NCI-H2227 (cell line): Measurements from ENCODE around the gene LRRC49.

Source experiments
- DNase-seq: peaks from one replicate; lab custom pipeline; 2025; ENCODE audit not compliant: unreplicated experiment; lab: John Stamatoyannopoulos, UW

Gene LRRC49

DNA sequence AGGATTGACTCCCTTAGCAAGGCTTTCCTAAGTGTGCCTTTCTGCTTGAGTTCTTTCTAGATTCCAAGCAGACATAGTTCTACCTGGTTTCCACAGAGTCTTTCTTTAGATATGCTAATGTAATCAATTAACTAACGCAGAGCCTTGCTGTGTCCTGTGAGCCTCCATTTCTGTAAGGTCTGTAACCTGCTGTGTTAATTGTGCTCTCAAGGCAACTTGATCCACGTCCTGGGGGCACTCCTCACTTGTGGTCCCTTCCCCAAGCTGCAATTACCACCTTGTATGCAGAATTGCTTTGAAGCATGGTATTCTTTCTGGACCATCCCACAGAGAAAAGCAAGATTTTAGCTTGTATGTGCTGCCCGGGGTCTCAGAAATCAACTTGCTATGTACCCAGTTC, 193.2 kb downstream of the LRRC49 start:
- DNase-seq: peak; percentile 10

DNA sequence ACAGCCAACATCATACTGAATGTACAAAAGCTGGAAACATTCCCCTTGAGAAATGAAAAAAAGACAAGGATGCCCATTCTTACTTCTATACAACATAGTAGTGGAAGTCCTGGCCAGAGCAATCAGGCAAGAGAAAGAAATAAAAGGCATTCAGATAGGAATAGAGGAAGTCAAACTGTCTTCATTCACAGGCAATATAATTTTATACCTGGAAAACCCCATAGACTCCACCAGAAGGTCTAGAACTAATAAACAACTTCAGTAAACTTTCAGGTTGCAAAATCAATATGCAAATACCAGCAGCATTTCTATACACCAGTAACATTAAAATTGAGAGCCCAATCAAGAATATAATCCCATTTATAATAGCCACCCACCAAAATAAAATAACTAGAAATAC, 195.5 kb downstream of the LRRC49 start:
- DNase-seq: no peak

- no peak for DNase-seq
These were observed 196.1 kb downstream of the LRRC49 start for GRCh38 chr15:71088683-71089082.

DNA sequence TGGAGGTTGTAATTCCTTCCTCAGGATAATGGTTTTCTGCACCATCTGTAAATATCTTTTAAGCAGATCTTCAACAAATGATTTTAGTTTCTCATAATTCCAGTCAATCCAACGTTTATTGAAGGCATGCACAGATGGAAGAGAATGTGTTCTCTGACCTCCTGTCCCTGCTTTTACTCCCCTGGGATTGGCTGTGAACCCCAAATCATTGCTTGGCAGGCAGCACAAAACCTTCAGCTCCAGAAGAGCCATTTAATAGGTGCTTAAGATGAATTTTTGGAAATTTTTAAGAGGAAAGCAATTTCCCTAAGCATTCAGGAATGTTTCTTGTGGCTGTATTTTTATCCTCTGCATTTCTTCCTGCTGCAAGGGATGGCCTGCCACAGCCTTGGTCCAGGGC, 197.2 kb downstream of the LRRC49 start:
- no peak for DNase-seq

- DNase-seq: no peak
These were observed 199.0 kb downstream of the LRRC49 start for GRCh38 chr15:71091601-71092000.

DNA sequence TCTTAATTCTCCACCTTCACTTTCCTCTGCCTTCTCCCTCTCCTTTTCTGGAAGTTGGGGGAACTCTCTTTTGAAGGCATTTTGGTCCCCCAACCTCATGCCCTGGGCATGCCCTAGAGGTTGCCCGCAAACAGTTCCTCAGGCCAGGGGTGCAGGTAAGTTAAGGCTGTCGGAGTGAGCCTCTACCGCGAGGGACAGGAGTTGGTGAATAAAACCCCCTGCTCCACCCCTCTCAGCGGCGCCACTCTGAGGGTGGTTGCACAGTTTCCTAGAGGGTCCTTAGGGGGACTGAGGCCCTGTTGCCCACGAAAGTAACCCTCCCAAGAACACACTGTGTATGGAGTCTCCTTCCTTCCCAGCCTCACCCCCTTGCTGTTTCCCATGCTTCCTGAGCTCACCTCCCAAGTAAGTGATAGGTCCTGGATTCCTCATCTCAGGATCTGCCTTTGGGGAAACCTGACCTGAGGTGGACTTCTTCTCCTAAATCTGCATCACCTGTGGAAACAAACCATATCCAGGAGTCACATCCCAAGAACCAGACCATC, 199.5 kb downstream of the LRRC49 start:
- DNase-seq: no peak

DNA sequence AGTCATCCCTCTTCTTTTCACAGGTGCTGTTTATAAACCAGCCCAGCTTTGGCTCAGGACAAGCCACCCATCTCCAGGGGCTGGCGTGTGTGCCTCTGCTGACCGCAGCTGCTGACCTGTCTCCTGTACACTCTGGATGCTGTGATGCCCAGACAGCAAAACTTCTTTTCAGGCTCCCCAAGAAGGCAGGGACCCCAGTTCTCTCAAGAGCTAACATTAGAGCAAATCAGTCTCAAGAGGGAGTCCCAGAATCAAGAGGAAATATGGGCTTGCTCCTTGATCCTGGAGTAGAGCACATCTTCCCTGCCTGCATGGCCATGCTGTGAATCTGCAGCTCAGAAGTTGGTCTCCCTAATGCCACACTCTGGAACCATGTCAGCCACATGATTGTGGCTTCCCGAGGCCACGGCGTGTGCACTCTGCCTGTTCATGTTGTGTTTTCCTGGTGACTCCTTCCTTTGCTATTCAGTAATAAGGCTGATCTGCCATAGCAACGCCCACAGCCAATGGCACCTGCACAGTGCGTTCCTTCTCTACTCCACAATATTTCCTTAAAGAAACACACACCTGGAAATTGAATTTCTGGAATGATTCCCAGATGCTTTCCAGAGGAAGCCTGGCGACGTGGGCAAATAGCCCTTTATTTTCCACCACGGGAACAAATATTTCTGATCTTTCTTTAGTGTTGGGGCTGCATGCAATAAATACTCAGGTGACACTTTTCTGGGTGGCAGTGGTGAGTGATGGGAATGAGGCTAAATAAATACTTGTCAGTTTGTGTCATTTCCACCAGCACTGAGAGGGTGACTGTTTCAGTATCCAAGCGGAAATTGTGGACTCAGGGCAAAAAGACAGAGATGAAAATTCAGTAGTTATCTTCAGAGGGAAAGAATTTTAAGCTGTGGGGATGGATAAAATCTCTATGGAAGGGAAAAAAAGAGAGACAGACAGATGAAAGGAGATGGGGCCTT, 200.7 kb downstream of the LRRC49 start:
- peak; percentile 7 for DNase-seq

- DNase-seq: no peak
These were observed 201.5 kb downstream of the LRRC49 start for GRCh38 chr15:71094137-71094536.

- no peak for DNase-seq
These were observed 204.1 kb downstream of the LRRC49 start for GRCh38 chr15:71096676-71097075.

DNA sequence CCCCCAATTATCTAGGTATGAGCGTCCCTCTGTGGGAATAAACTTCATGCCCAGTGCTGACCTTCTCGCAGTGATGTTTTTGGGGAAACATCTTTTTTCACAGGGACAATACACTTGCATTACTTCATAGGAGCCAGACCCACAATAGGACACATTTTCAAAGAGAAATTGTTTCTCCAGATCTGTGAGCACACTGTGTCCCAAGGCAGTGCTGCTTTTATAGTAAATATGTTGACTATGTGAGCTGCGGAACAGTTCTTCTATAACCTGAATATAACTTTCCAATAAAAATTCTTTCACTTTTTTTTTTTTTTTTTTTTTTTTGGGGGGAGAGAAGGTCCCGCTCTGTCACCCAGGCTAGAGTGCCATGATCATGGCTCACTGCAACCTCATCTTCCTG, 205.3 kb downstream of the LRRC49 start:
- DNase-seq: no peak

DNA sequence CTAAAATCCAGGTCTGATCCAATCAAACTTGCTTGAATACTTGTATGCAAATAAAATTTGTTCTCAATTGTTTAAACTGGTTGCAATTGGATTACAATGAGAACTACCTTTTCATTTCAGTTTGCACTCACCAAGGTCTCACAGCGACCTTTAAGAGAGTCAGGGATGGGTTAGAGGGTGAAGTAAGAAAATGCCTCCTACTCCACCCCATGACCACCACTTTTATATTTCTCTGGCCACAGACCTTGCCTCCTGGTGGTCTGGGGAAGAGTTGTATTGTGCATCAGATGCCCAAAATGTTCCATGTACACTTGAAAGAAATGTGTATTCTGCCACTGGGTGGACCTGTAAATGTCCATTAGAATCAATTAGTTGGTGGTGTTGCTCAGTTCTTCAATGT, 206.3 kb downstream of the LRRC49 start:
- DNase-seq: no peak
